G401.6 (cell line): ENCODE measurements around the gene ARHGEF28.

ENCODE experiments used
- FAIRE-seq: peaks from 2 replicates; lab custom pipeline; 2012; peaks lifted over from hg19 to GRCh38; lab: Jason Lieb, UNC

ARHGEF28 gene

GRCh38 chr5:73906277-73906676, 280.3 kb downstream of the ARHGEF28 start:
- FAIRE-seq = no peak

- FAIRE-seq = no peak
Observed at GRCh38 chr5:73907164-73907563, 281.2 kb downstream of the ARHGEF28 start.

GRCh38 chr5:73908395-73908794, 282.4 kb downstream of the ARHGEF28 start:
- FAIRE-seq = no peak

- no peak for FAIRE-seq
Observed at GRCh38 chr5:73908846-73909245, 282.9 kb downstream of the ARHGEF28 start.

- FAIRE-seq = no peak
Observed at GRCh38 chr5:73909474-73909873, 283.5 kb downstream of the ARHGEF28 start.

- no peak for FAIRE-seq
Observed at GRCh38 chr5:73911761-73912393, 285.9 kb downstream of the ARHGEF28 start.

GRCh38 chr5:73912821-73913271, 286.9 kb downstream of the ARHGEF28 start:
- FAIRE-seq = no peak

- FAIRE-seq = no peak
Observed at GRCh38 chr5:73913971-73914370, 288.0 kb downstream of the ARHGEF28 start.

- FAIRE-seq = no peak
Observed at GRCh38 chr5:73915345-73915744, 289.3 kb downstream of the ARHGEF28 start.

GRCh38 chr5:73917433-73917832, 291.4 kb downstream of the ARHGEF28 start:
- FAIRE-seq = no peak

- no peak for FAIRE-seq
Observed at GRCh38 chr5:73917891-73918290, 291.9 kb downstream of the ARHGEF28 start.

GRCh38 chr5:73918791-73919221, 292.8 kb downstream of the ARHGEF28 start:
- no peak for FAIRE-seq

GRCh38 chr5:73921741-73922140, 295.7 kb downstream of the ARHGEF28 start:
- FAIRE-seq = no peak

GRCh38 chr5:73922224-73922623, 296.2 kb downstream of the ARHGEF28 start:
- no peak for FAIRE-seq

GRCh38 chr5:73922875-73923557, 297.0 kb downstream of the ARHGEF28 start:
- no peak for FAIRE-seq

- no peak for FAIRE-seq
Observed at GRCh38 chr5:73928476-73929070, 302.6 kb downstream of the ARHGEF28 start.

GRCh38 chr5:73935719-73936118, 309.7 kb downstream of the ARHGEF28 start:
- FAIRE-seq = no peak

GRCh38 chr5:73938280-73938937, 312.4 kb downstream of the ARHGEF28 start:
- FAIRE-seq = no peak

- FAIRE-seq = no peak
Observed at GRCh38 chr5:73938938-73939320, 312.9 kb downstream of the ARHGEF28 start.

GRCh38 chr5:73939557-73939956, 313.6 kb downstream of the ARHGEF28 start:
- FAIRE-seq = no peak

- FAIRE-seq = no peak
Observed at GRCh38 chr5:73940026-73940425, 314.0 kb downstream of the ARHGEF28 start.

- no peak for FAIRE-seq
Observed at GRCh38 chr5:73940801-73941200, 314.8 kb downstream of the ARHGEF28 start.

GRCh38 chr5:73942783-73943182, 316.8 kb downstream of the ARHGEF28 start:
- no peak for FAIRE-seq
